ENCODE measurements around the gene MEG3.

GRCh38 chr14:100791348-100791735 lies 34.6 kb upstream of the MEG3 start:
- no peak for TF ChIP-seq POLR2A (IDR thresholded peaks at IDR 0.05; ENCODE audit: low read depth, low read length)
- no peak for TF ChIP-seq POLR2AphosphoS5 (IDR thresholded peaks at IDR 0.05; ENCODE audit: low read depth, low read length)
- no peak for TF ChIP-seq PAX5 (IDR thresholded peaks at IDR 0.05; ENCODE audit: insufficient read depth, low read length, severe bottlenecking)
